HG02763 (cell line): Measurements from ENCODE around the gene CHADL.
"Not testable (repeated sequence)": the region's sequence is repeated elsewhere in the genome, so short reads cannot be mapped to it uniquely, and the experiment has no call there.

Experiments used
- ATAC-seq: cut with Tn5 transposase; IDR thresholded peaks from one replicate; pipeline ENCODE4 v1.9.1; 2021; ENCODE audit warnings: mild to moderate bottlenecking, moderate library complexity; ENCODE audit not compliant: unreplicated experiment

The CHADL gene, protein sequence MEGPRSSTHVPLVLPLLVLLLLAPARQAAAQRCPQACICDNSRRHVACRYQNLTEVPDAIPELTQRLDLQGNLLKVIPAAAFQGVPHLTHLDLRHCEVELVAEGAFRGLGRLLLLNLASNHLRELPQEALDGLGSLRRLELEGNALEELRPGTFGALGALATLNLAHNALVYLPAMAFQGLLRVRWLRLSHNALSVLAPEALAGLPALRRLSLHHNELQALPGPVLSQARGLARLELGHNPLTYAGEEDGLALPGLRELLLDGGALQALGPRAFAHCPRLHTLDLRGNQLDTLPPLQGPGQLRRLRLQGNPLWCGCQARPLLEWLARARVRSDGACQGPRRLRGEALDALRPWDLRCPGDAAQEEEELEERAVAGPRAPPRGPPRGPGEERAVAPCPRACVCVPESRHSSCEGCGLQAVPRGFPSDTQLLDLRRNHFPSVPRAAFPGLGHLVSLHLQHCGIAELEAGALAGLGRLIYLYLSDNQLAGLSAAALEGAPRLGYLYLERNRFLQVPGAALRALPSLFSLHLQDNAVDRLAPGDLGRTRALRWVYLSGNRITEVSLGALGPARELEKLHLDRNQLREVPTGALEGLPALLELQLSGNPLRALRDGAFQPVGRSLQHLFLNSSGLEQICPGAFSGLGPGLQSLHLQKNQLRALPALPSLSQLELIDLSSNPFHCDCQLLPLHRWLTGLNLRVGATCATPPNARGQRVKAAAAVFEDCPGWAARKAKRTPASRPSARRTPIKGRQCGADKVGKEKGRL

DNA sequence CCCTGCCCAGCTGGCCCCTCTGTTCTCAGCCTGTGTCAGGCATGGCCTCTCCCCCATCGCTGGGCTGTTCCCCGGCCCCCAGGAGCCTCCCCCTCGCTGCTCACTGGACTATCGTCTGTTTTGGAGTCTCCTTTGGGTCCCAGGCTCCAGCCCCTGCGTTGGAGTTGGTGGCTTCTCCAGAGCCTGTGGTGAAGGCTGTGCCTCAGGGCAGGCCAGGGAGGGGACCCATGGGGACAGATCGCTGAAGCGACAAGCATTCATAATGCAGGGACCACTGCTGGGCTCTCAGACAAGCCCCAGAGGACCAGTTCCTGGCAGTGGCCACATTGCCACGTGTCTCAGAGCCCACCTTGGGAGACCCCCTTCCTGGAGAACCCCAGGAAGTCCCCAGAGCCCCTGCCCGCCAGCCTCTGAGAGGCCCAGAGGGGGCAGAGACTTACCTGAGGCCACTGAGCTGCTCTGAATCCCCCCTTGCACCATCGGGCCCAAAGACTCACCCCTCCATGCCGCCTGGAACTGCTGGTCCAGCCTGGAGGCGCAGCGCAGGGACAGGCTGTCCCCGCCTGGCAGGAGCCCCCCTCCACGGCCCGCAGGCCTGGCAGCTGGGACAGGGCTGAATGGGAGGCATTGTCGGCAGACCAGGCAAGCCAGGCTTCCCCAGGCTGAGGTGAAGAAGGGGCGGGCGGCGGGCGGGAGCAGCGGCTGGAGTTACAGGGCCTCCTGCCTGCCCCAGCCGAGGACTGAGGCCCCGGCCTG is at the start of gene CHADL:
CHADL (minus strand) TSS at position 555 of the 756 bp plus-strand sequence; CDS start at position 505, 50 bp downstream.
- no peak for ATAC-seq

DNA sequence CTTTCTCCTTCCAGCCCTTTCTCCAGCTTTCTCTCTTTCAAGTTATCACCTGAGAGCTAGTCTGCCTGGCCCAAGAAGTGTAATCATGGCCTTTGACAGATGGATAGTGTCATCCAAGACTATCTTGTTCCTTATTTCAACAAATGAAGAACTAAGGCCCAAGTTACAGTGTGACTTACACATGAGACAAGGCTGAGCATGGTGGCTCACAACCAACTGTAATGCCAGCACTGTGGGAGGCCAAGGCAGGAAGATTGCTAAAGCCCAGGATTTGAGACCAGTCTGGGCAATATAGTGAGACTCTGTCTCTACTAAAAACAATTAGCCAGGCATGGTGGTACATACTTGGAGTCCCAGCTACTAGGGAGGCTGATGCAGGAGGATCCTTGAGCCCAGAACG is 48.9 kb upstream of the CHADL start:
- no peak for ATAC-seq

GRCh38 chr22:41288245-41288946 is 47.7 kb upstream of the CHADL start:
- ATAC-seq: no peak

DNA sequence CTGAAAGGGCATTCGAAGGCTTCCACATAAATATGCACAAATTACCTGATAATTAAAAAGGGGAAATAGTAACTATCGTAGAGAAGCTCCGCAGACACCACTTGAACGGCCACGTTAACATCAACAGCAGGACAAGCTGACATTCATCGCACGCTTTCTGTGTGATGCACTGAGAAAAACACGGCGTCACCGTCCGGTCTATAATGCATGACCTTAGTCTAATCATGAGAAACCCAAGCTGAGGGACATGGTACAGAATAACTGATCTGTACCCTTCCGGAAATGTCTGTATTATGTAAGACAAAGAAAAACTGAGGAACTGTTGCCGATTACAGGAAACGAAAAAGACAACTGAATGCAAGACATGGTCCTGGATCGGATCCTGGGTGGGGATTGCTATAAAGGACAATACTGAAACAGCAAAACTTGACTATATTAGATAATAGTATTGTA is 45.9 kb upstream of the CHADL start:
- ATAC-seq: peak; percentile 4

- peak; percentile 96 for ATAC-seq
Measured at GRCh38 chr22:41285820-41286638, 45.3 kb upstream of the CHADL start, which contains the start of gene RANGAP1. Gene RANGAP1, minus strand, starts transcription at chr22:41286187. Its CDS starts 5,143 bp downstream, at chr22:41281044.

DNA sequence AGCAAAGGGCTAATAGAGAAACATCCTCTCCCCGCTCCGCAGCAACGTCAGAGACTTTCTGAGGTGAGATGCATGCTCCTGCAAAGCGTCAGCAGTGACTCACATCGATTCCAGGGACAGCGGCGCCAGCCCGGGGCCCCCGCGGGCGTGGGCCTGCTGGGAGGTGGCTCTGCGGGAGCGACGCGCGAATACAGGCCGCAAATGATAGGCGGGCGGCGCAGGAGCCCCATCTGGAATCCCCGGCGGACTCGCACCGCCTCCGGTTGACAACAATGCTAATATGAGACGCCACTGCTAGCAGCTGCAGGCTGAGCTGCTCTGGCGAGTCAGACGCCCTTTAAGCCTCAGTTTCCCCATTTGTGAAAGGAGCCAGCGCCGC is 44.7 kb upstream of the CHADL start:
- no peak for ATAC-seq

- no peak for ATAC-seq
Measured at GRCh38 chr22:41284465-41284864, 43.7 kb upstream of the CHADL start.

DNA sequence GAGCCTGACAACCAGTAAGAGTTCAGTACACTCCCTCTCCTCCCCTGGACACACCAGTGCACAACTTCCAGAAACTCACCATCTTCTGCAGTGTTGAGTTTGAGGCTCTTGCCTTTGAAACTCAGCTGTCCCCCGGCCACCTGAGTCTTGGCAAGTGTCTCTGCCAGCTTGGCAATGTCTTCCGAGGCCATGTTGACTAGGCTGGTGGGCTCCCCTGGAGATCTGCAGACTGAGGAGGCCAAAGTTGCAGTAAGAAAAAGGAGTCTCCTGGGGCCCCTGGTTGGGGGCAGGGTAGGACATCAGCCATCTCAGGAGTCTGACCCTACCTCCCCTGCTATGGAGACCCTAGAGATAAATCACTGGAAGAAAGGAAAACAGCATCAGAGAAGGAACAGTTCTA is 40.1 kb upstream of the CHADL start:
- no peak for ATAC-seq

DNA sequence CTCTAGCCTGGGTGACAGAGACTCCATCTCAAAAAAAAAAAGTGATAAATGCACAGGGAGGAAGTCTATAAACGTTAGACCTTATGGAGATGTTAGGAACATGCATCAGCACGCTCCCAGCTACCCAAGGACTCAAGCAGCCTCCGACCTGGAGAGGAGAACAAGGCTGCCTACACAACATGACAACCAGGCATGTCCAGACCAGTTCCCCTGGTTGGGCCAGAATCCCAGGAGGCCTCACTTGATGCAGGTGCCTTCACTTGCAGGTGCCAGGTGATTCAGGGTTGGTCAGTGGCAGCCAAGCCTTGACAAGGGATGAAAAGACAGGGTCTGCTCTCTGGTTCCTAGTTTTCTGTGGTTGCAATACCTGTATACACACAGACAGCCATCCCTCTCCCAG is 39.3 kb upstream of the CHADL start:
- no peak for ATAC-seq

DNA sequence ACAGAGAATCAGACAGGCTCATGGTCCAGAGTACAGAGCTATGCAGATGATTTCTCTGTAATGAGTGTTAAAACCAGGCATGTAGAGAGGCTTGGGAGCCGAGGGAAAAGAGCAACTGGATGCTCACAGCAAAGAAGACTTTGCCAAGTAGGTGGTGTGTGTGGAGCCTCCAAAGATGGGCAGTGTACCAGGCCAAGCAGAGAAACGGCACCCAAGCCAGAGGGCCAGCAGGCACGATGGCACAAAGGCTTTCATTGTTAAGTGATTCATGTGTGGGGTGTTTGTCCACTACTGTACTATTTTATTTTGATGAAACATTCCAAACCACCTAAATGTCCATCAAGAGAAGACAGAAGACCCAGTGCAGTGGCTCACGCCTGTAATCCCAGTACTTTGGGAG is 34.1 kb upstream of the CHADL start:
- ATAC-seq: no peak

DNA sequence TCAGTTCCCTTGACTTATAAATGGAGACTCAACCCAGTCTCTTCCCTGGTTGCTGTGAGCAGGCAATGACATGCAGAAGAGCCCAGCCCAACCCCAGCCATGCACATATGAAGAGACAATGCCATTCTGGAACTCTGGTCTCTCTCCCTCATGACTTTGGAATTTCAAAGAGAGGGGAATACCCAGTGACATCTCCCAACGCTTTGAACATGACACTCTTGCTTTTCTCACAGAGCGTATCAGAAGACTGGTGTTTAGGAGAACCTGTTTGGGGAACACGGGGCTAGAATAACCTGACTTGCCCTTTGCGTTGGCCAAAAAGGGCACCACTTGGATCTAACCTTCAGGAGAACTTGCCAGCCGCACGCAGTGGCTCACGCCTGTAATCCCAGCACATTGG is 32.4 kb upstream of the CHADL start:
- no peak for ATAC-seq

DNA sequence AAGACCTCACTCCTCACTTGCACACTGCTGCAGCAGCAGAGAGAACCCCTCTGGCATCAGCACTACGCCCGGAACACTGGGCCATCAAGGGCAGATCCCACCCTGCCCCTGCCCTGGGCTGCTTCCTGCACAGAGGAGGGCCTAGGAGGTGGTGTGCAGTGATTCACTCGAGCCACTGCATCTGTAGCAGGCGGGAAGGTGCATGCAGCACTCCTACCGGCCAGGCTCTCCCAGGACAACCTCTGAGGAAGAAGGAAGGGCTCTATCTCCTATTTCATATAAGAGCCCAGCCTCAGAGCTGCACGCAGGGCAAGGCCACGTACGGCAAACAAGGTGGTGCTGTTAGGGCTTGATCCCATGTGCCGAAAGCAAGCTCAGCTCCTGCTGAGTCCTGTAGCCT is 31.1 kb upstream of the CHADL start:
- ATAC-seq: no peak

DNA sequence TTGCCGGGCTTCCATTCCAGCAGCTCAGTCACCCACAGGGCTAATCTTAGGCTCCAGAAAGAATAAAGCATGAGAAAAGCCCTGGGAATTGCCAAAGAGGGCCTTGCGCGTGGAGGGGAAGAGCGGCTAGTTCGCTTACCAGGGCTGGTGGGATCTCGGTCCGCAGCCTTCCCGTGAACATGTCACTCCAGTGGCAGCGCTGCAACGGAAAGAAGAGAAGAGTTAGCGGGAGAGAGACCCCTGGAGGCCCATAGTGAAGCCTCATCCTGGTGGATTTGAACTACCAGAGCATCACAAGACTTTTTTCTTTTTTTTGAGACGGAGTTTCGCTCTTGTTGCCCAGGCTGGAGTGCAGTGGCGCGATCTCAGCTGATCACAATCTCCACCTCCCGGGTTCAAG is 27.2 kb upstream of the CHADL start:
- ATAC-seq: no peak

- ATAC-seq: no peak
Measured at GRCh38 chr22:41264408-41264941, 23.7 kb upstream of the CHADL start.

DNA sequence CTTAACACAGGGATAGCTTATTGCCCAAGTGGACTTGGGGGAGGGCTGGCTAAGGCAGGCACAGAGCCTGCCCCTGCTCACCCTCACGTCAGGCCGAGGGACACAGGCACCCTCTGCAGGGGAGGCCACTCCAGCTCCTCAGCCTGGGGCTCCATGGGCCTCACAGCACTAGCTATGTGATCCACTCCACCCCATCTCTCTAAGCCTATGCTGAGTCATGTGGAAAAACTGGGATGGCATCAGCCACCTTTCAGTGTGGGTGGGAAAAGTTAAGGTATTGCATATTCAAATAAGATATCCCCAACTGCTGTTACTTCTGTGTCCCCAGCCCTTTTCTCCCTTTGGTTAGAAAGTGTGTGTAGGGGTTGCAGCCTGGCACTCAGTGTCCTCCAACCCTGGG is 23.0 kb upstream of the CHADL start:
- ATAC-seq: no peak

GRCh38 chr22:41262250-41262765 is 21.6 kb upstream of the CHADL start:
- ATAC-seq: no peak

DNA sequence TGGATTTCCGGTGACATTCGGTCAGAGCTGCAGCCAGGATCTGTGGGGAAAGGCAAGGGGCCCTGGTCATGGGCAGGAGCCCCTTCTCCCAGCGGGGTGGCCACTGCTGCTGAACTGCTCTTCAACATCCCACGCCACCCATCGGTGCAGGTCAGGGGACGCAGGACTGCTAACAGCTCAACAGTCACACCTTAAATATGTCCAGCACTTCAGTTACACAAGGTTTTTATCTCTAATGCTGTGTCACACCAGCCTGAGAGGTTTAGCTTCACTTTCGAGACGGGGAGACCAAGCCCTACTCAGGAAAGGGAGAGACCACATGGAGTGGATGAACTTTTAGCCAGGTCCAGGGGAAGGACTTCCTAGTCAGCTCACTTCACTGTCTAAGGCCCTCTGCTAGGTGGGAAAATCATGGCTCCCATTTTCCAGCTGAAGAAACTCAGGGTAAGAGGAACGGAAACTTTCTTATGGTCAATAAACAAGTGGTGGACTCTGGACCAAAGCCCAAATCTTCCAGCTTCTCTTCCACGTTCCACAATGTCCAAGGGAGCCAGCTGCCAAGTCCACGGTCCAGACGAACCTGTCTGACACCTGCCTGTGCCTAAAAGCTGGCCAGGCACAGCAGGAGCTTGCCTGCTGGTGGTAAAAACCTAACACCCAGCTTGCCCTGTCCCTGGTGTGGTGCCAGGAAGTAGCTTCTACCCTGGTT is 21.0 kb upstream of the CHADL start:
- ATAC-seq: no peak

GRCh38 chr22:41260871-41261270 is 20.1 kb upstream of the CHADL start:
- no peak for ATAC-seq

DNA sequence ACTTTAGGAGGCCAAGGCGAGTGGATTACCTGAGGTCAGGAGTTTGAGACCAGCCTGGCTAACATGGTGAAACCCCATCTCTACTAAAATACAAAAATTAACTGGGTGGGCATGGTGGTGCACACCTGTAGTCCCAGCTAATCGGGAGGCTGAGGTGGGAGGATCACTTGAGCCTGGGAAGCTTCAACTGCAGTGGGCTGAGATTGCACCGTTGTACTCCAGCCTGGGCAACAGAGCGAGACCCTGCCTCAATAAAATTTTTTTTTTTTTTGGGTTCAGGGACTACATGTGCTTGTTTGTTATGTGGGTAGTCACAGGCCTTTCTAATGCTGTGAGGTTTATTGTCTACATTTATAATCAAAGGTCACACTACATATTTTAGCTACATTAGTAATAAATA is 19.0 kb upstream of the CHADL start:
- not testable (repeated sequence) for ATAC-seq
